Measurements from ENCODE around the gene CCL20.
A peak's percentile ranks its signal among the peaks of the same experiment; 100 is the strongest.
"Not testable (repeated sequence)": the region's sequence is repeated elsewhere in the genome, so short reads cannot be mapped to it uniquely, and the experiment has no call there.

The CCL20 gene, protein sequence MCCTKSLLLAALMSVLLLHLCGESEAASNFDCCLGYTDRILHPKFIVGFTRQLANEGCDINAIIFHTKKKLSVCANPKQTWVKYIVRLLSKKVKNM

DNA sequence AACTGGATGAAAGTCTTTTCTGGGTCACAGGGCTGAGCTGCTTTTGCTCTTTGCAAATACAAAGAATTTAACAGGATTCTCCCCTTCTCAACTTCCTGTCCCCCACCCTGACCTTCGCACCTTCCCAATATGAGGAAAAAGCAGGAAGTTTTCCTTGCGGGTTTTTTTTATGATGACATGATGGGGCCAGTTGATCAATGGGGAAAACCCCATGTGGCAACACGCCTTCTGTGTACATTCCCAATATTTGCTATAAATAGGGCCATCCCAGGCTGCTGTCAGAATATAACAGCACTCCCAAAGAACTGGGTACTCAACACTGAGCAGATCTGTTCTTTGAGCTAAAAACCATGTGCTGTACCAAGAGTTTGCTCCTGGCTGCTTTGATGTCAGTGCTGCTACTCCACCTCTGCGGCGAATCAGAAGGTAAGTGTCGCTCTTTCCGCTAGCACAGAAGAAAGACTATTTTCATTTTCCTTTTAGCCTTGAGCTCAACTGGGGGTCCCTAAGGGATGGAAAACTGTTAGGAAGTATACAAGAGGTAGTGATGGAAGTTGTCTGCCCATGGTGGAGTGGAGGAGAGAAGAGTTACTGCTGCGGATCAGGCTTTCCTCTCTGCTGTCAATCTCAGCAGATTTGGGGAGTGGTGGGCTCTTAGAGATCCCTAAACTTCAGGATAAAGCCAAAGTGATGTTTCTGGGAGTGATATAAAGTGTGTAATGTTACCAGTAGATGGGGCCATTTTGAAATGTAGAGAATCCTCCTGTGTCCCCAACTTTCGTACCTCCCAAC, at the start of gene CCL20:
Gene CCL20, plus strand, starts transcription at position 281 of the 792 bp plus-strand sequence. Its CDS starts 70 bp downstream, at position 351.
- no peak for DNase-seq (ENCODE audit: low read depth in 2 of 2, low spot score in 1 of 2)

DNA sequence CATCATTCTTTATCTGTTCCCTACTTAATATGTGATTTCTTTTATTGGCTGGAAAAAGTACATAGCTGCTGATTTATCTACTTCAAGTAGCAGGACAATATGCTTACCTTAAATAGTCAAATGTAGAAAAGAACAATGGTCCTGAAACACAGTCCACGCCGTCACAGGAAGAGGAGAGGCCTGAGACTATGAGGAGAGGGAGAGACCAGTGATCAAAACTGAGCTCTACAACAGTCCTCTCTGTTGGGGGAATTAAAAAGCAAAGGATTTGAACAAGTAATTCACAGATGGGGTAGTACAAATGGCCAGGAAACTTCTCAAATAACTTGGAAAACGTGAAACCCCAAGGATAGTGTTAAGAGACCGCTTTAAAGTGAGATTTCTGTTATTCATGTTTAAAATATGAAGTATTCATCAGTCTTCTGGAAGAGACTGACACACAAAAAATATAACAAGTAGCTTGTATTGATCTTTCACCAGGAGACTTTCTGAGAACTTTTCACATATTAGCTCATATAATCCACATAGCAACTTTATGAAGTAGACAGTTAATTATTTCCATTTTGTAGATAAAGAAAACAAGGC, 47.8 kb upstream of the CCL20 start:
- no peak for DNase-seq (ENCODE audit: low read depth in 2 of 2, low spot score in 1 of 2)

DNA sequence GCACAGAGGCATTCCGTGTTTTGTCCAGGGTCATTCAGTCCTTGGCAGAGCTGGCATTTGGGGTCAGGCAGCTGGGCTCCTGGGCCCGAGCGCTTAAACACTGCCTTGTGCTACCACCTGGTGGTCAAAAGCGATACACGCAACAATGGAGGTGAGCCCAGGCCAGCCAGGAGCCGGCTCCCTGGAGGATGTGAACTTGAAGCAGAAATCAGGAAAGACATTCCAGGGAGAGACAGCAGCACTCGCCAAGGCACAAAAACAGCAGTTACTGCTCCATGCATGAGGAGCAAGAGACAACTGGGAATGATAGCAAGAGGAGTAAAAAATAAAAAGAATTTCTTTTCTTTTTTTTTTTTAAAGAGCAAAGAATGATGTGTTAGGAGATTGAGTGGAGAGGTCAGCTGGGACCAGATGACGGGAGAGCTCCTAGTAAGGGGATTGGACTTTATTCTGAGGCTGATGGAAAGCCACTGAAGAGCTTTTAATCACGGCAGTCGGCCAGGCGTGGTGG, 47.2 kb upstream of the CCL20 start:
- DNase-seq (ENCODE audit: low read depth in 2 of 2, low spot score in 1 of 2) = peak; percentile 9 to 31

DNA sequence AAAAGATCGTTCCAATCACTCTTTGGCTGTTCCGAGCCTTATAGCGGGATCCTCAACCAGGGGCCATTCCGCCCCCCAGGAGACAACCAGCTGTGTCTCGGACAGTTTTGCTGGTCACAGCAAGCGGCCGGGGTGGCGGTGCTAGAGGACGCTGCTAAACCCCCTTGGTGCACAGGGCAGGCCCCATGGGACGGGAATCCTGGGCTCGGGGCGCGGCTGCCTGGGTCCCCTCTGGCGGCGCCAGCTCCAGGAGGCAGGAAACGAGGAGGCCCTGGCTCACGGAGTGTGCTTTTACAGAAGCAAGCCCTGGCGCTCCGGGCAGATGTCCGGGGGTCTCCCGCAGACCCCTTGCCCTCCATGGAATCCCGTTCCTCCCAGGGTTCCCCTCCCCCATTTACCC, 45.8 kb upstream of the CCL20 start:
- DNase-seq (ENCODE audit: low read depth in 2 of 2, low spot score in 1 of 2) = no peak

DNA sequence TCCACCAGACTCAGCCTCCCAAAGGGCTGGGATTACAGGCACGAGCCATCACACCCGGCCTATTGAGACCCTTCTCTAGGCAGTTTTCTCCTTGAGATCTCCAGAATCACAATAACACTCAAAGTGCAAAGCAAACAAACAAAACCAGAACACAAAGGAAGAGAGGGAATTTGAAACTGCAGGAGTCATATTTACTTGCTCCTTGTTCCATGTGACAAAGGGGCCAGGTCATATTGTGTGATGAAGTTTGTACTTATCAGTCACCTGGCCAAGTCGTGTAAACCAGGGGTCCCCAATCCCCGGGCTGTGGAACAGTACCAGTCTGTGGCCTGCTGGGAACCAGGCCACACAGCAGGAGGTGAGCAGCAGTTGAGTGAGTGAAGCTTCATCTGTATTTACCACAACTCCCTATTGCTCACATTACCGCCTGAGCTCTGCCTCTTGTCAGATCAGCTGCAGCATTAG, 41.4 kb upstream of the CCL20 start:
- no peak for DNase-seq (ENCODE audit: low read depth in 2 of 2, low spot score in 1 of 2)

DNA sequence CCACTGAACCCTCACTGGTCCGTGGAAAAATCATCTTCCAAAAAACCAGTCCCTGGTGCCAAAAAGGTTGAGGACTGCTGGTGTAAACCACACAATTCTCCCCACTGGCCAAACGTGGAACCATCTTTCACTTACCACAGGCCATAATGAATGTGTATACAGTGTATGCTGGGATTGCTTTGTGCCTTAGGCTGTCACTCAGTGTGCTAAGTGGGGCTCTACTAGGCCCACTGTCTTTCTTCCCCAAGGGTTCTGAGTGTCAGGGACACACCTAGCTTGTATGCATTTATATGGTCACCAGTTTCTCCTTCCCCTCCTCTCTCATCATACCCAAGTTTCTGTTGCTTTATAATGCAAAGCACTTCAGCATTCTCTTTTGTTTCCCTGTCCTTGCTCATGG, 40.7 kb upstream of the CCL20 start:
- DNase-seq (ENCODE audit: low read depth in 2 of 2, low spot score in 1 of 2) = no peak

DNA sequence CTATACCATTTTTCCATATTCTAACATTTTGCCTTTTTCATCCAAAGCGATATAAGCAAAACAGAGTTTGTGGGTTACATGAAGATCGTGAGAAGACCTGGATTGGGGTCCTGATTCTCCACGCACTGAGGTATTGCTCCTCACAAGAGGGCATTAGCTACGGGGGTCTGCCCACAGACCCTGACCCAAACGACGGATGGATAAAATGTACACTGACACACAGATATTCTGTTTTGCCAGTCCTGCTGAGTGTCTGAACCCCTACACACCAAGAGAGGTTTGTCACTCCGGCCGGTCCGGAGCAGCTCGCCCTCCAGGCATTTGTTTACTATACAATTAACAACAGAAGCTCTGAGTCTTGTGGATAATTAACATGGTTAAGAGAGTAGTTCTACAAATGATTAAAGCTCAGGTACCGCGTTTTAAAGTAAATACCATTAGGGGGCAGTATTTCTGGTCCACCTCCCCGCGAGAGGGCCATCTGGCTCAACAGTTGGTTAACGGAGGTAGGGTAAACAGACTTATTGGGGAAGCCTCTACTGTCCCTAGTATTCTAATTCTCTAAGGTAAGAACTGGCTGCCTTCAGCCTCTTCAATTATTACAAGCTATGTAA, 39.5 kb upstream of the CCL20 start:
- no peak for DNase-seq (ENCODE audit: low read depth in 2 of 2, low spot score in 1 of 2)

DNA sequence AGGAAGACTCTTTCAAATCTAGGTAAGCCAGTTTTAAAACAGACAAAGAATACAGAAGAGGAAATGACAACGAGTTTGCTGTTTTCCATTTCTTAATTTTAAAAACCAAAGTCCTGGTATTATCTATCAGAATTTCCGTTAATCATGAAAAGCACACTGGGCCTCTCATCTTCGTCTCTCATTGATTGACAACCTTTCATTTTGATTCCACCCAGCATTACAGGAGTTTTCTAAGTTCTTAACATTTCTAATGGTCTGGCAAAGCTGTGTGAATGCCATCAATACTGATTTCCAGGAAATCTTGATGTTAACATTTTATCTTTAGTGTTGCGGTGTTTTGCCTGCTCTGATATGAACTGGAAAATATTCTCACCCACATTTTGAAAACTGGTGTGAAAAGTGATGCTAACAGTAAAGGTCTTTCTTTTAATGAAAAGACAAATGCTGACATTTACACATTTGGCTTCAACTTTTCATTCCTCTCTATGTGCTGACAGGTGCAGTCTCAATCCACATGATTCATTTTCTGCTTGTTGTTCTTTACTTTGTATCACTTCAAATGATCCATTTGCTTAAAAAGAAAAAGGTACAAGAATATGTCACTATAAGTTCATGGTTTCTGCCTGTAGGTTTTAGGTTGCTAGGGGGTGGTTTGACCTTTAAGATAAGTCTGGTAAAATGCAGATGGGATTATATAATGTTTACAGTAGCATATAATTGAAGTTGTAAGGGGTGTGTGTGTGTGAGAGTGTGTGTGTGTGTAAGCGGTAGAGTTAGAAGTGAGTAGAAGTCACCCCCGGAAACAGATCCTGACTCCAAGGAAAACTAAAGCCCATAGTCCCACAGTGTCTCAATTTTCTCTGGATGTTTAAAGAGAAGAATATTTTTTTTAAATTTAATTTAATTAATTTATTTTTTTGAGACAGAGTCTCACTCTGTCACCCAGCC, 38.5 kb upstream of the CCL20 start:
- DNase-seq (ENCODE audit: low read depth in 2 of 2, low spot score in 1 of 2) = no peak

DNA sequence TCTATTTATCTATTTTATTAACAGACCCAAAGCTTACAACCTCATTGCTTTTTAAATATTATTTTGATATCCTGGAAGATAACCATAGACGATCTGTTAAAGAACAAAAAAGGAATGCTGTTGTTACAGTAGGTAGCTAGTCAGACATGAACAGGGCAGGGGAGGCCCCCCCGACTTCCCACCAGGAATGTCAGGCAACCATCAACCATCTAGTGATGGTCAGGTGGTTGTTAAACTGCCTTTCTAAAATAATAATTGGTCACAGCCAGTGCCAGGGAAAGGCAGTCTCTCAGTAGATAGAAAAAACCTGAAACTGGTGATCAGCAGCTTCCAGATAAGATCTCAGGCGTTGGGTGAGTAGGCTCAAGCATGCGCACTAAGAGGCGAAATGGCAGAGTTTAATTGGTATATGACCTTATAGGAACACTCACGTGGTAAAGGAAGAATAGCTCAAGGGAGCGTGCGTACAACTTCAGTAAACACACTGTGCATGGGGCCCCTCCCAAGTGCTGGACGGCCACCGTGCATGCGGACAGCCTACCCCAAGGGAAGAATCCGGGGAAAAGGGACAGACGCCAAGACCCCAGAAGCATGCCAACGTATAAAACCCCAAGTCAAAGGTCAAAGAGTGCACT, 32.5 kb upstream of the CCL20 start:
- DNase-seq (ENCODE audit: low read depth in 2 of 2, low spot score in 1 of 2) = no peak

DNA sequence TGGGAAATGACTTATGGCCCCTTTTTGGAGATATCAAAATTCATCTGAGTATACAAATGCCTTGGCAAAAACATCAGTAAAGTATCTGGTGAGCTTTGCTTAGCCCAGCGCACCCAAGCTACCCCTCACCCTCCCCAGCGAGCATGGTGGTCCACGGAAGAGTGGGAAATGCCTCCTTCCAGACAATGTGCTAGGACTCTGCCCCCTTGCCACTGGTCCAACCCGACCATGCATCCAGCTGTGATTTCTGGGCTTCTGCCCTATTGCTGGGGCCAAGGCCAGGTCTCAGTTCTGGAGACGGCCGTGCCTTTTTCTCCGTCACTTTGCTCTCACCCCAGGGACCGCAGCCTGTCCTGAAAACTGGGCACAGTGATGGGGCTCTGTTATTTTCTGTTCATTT, 31.8 kb upstream of the CCL20 start:
- no peak for DNase-seq (ENCODE audit: low read depth in 2 of 2, low spot score in 1 of 2)

DNA sequence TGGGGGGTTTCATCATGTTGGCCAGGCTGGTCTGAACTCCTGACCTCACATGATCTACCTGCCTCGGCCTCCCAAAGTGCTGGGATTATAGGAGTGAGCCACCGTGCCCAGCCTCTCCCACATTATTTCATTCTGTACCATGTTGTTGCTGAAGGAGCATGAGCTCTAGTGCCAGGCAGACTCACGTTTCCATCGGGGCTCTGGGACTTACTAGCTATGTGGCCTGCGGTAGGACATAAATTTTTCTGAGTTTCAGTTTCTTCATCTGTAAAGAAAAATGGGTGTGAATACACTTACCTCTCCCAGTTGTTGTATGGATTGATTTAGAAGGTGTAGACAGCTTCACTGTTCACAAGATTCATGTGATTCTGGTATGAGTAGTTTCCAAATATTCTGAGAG, 30.8 kb upstream of the CCL20 start:
- DNase-seq (ENCODE audit: low read depth in 2 of 2, low spot score in 1 of 2) = no peak

DNA sequence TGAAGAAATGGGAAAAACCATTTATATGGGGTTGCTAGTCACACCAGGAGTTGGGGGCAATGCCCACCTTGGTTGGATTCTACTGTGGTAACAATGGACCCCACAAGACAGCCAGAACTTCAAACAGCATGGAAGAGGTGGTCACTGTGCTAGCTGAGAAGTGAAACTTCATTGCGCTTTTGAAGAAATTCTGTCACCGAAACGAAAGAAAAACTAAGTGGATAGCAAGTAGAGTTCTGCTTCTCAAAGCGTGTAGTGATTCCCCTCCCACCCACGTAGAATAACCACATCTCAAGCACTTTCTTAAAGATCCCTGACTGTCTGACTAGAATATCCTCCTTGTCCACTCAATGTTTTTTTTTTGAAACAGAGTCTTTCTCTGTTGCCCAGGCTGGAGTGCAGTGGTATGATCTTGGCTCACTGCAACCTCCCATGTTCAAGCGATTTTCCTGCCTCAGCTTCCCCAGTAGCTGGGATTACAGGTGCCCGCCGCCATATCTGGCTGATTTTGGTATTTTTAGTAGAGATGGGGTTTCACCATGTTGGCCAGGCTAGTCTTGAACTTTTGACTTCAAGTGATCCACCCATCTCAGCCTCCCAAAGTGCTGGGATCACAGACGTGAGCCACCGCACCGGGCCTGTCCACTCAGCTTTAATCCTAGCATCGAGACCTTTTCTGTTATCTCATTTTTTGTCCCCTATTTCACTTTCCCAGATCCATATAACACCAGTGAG, 30.1 kb upstream of the CCL20 start:
- no peak for DNase-seq (ENCODE audit: low read depth in 2 of 2, low spot score in 1 of 2)

DNA sequence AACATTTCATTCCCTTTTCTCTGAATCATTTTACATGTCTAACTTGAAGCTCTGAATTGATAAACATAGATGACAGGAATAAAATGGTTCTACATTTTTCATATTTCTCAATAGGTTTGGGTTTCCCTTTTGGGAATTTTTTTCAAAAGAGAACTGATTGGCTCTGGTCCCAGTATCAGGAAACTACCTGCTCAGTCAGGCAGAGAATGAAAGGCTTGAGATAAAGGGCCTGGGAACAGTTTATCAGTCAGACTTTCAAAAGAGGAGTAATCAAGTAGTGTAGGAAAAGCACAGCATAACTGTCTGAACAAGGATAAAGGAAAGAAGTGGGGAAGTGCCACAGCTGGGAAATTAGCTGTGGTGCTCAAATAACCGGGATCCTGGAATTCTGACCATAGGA, 28.3 kb upstream of the CCL20 start:
- DNase-seq (ENCODE audit: low read depth in 2 of 2, low spot score in 1 of 2) = no peak

DNA sequence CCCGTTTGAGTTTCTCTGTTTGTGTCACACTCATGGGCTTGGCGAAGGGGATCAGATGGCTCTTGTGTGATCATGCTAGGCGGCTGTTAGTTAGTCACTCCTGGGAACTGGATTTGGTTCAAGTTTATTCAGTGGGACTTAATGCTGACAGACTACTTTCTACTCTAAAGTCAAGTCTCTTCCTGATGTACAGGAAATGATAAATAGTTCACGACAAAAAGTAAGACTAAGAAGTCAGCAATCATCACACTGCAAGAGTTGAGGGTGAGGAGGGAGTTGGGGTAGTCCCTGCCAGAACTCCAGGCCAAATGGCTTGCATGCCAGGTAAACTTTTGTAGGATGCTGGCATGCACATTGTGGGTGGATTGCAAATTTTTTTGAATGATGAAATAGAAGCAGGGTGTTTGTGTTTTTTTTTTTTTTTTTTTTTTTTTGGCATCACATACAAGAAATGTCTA, 25.1 kb upstream of the CCL20 start:
- DNase-seq (ENCODE audit: low read depth in 2 of 2, low spot score in 1 of 2) = no peak

DNA sequence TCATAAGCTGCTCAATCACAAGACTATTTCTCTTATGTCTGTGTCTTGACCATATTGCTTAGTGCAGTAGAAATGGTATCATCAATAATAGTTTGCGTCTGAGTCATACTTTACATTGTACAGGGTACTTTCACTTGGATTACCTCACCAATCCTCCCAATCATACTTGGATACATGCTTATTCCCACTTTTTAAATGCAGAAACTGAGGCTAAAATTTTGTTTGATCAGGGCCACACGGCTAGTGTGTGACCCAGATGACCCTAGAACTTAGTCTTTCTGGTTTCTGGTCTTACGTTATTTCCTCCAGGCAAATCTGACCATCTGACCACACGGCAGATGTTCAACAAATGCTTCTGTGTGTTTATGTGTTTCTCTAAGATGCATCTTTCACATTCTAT, 23.8 kb upstream of the CCL20 start:
- no peak for DNase-seq (ENCODE audit: low read depth in 2 of 2, low spot score in 1 of 2)

DNA sequence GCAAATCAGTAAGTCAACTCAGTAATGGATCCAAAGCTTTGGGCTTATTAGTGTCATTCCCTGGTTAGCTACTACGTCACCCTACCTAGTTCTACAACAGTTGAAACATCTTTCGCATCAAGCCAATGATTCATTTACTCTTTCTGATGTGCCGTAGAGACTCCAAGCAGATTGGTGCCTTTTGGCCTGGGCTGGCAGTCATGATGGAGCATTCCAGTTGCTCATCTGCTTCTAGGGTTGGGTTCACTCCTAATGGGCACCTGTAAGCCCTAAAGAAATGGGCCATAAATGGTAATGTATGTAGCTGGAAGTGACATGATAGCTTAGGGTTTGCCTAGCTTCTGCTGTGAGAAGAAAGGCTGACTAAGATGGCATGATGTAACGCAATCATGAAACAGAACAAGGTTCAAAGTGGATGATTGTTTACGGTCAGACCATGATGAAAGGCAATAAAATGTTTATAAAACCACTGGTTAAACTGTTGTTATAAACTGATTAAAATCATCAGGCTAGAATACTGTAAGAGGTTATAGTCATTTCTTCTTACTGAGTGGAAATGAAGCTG, 20.4 kb upstream of the CCL20 start:
- DNase-seq (ENCODE audit: low read depth in 2 of 2, low spot score in 1 of 2) = no peak

DNA sequence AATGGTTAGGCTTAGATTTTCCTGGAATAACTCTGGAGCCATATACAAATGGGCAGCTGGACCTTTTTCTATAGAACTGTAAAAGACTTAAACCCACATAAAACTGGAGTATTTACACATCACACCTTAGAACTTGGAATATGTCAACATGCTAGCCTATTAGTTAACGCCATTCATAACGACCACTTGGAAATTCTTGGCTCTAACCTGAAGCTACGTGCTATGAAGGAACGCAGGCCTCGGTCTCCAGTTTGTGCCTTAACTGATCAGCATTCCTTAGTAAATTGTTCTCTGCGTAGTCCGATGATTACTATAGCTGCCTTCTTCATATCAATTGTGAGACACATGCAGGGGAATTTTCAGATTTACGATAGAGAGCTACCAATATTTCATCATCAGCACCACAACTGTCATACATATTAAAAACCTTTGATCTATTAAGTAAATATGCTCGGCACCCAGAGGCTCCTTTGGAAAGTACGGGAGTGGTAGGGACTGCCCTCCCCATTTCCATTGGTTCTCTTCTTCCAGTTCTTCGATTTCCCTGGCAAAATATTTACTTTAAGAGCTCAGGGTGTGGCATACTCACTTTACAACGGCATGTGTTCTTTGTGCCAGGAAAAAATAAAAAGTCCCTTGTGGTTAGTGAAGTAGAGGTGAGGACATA, 17.5 kb upstream of the CCL20 start:
- no peak for DNase-seq (ENCODE audit: low read depth in 2 of 2, low spot score in 1 of 2)

DNA sequence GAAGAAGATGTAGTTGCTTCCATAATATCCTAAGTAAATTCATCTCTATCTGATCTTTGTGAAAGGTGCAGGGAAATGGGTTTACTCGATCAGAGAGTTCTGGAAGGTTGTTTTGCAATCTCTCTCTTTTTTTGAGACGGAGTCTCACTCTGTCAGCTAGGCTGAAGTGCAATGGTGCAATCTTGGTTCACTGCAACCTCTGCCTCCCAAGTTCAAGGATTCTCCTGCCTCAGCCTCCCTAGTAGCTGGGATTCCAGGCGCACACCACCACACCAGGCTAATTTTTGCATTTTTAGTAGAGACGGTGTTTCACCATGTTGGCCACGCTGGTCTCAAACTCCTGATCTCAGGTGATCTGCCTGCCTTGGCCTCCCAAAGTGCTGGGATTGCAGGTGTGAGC, 16.9 kb upstream of the CCL20 start:
- DNase-seq (ENCODE audit: low read depth in 2 of 2, low spot score in 1 of 2) = not testable (repeated sequence)

DNA sequence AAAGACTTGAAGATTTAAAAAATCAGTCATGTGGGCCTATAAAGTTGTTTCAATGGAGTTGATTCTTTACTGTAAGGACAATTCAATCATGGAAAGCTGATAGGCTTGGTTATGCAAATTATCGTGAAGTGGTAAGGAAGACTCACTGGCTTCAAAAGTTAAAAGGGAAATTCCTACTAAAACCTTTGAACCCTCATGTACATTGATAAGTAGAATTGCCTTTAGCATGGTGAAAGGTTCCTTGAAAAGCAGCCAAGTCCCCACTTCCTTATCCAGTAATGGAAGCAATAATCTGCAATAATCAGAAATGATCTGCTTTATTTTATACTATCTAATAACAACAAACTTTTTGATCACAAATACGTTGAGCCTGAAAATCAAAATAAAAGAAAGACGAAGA, 14.4 kb upstream of the CCL20 start:
- no peak for DNase-seq (ENCODE audit: low read depth in 2 of 2, low spot score in 1 of 2)
